ENCODE data around the gene KRTAP19-2. TPM values are rescaled to one million over a fixed set of nuclear protein-coding genes. Genes with fewer than 3 reads are reported as not detected.
"Not testable (repeated sequence)": the region's sequence is repeated elsewhere in the genome, so short reads cannot be mapped to it uniquely, and the experiment has no call there.

The KRTAP19-2 gene
- total RNA-seq = not detected in 2 replicates
- polyA plus RNA-seq = not detected in 2 replicates

GRCh38 chr21:30487336-30487735, at the start of gene KRTAP19-2:
TSS of gene KRTAP19-2 (minus strand) at chr21:30487436. CDS start at chr21:30487348, 88 bp downstream.
- no peak for DNase-seq (ENCODE audit: low read depth in 1 of 2, low spot score in 1 of 2)
- H3K27ac ChIP-seq = no peak within 1 kb of the TSS
- H3K27me3 ChIP-seq = no peaks in the 10 kb centered on the region
- H3K4me3 ChIP-seq = no peak within 1 kb of the TSS
- no peaks in the 10 kb centered on the region for H3K36me3 ChIP-seq
- no peak for TF ChIP-seq CTCF (IDR thresholded peaks at IDR 0.05; ENCODE audit: low read depth, low read length)
- no peaks in the 10 kb centered on the region for H3K9me3 ChIP-seq (ENCODE audit: low read depth)
- peaks cover 3% of the 10 kb centered on the region for H3K4me1 ChIP-seq (ENCODE audit: low read depth)

- Histone ChIP-seq H3K36me3 (no peaks in the 10 kb centered on the region), H3K4me3 (no peak overlapping the region), H3K4me1 (ENCODE audit: low read depth) (no peaks in the 10 kb centered on the region), H3K27ac (no peak overlapping the region), H3K9me3 (ENCODE audit: low read depth) (no peaks in the 10 kb centered on the region), H3K27me3 (no peaks in the 10 kb centered on the region)
- no peak for DNase-seq (ENCODE audit: low read depth in 1 of 2, low spot score in 1 of 2)
- no peak for TF ChIP-seq CTCF (IDR thresholded peaks at IDR 0.05; ENCODE audit: low read depth, low read length)
Observed at GRCh38 chr21:30518876-30519275, 31.6 kb upstream of the KRTAP19-2 start.

GRCh38 chr21:30515681-30516080, 28.4 kb upstream of the KRTAP19-2 start:
- Histone ChIP-seq H3K4me3 (no peak overlapping the region), H3K27ac (no peak overlapping the region), H3K27me3 (no peaks in the 10 kb centered on the region), H3K4me1 (ENCODE audit: low read depth) (no peaks in the 10 kb centered on the region), H3K9me3 (ENCODE audit: low read depth) (no peaks in the 10 kb centered on the region), H3K36me3 (no peaks in the 10 kb centered on the region)
- no peak for DNase-seq (ENCODE audit: low read depth in 1 of 2, low spot score in 1 of 2)
- TF ChIP-seq CTCF (IDR thresholded peaks at IDR 0.05; ENCODE audit: low read depth, low read length) = no peak

GRCh38 chr21:30505621-30506205, 18.5 kb upstream of the KRTAP19-2 start:
- not testable (repeated sequence) for H3K9me3 ChIP-seq (ENCODE audit: low read depth); H3K27ac ChIP-seq; H3K4me3 ChIP-seq; H3K27me3 ChIP-seq; H3K4me1 ChIP-seq (ENCODE audit: low read depth); H3K36me3 ChIP-seq
- DNase-seq (ENCODE audit: low read depth in 1 of 2, low spot score in 1 of 2) = peak in 1 of 2 donors; percentile 14

GRCh38 chr21:30502041-30502440, 14.8 kb upstream of the KRTAP19-2 start, which contains the start of gene KRTAP19-5:
TSS of gene KRTAP19-5 (minus strand) at chr21:30502141. CDS start at chr21:30502090, 51 bp downstream.
- Histone ChIP-seq H3K4me3 (no peak within 1 kb of the TSS), H3K9me3 (ENCODE audit: low read depth) (no peaks in the 10 kb centered on the region), H3K27me3 (no peaks in the 10 kb centered on the region), H3K4me1 (ENCODE audit: low read depth) (no peaks in the 10 kb centered on the region), H3K27ac (no peak within 1 kb of the TSS), H3K36me3 (no peaks in the 10 kb centered on the region)
- TF ChIP-seq CTCF (IDR thresholded peaks at IDR 0.05; ENCODE audit: low read depth, low read length) = no peak
- DNase-seq (ENCODE audit: low read depth in 1 of 2, low spot score in 1 of 2) = no peak

GRCh38 chr21:30497065-30497464, 9.8 kb upstream of the KRTAP19-2 start, which contains the start of gene KRTAP19-4:
TSS of gene KRTAP19-4 (minus strand) at chr21:30497165. CDS start at chr21:30497110, 55 bp downstream.
- Histone ChIP-seq H3K36me3 (no peaks in the 10 kb centered on the region), H3K27ac (no peak within 1 kb of the TSS), H3K4me1 (ENCODE audit: low read depth) (no peaks in the 10 kb centered on the region), H3K4me3 (no peak within 1 kb of the TSS), H3K27me3 (no peaks in the 10 kb centered on the region), H3K9me3 (ENCODE audit: low read depth) (no peaks in the 10 kb centered on the region)
- no peak for TF ChIP-seq CTCF (IDR thresholded peaks at IDR 0.05; ENCODE audit: low read depth, low read length)
- no peak for DNase-seq (ENCODE audit: low read depth in 1 of 2, low spot score in 1 of 2)

Measured in cardiac muscle cell (in vitro differentiated cells and primary cell).